Inflammatory macrophage treated with lipopolysaccharide for 1 hour (primary cell): ENCODE data around the gene BPIFB6.

Experiments
- DNase-seq, 2 donors: peaks; one replicate each; pipeline ENCODE4 v3.0.0-alpha.2; 2020 to 2022

Gene BPIFB6

GRCh38 chr20:33031531-33031930 is at the start of gene BPIFB6:
Gene BPIFB6, plus strand, starts transcription at chr20:33031648. Its CDS starts 0 bp downstream, at chr20:33031648.
- DNase-seq = no peak

- no peak for DNase-seq
Measured at GRCh38 chr20:32982617-32983458, 48.6 kb upstream of the BPIFB6 start.

- DNase-seq = no peak
Measured at GRCh38 chr20:32983459-32984112, 47.9 kb upstream of the BPIFB6 start.

GRCh38 chr20:32984196-32984595 is 47.3 kb upstream of the BPIFB6 start:
- no peak for DNase-seq

- DNase-seq = no peak
Measured at GRCh38 chr20:32984631-32985354, 46.7 kb upstream of the BPIFB6 start.

GRCh38 chr20:32985596-32985995 is 45.9 kb upstream of the BPIFB6 start:
- no peak for DNase-seq

GRCh38 chr20:32986331-32986966 is 45.0 kb upstream of the BPIFB6 start:
- DNase-seq = no peak

- no peak for DNase-seq
Measured at GRCh38 chr20:32987044-32987825, 44.2 kb upstream of the BPIFB6 start.

GRCh38 chr20:32988008-32988407 is 43.4 kb upstream of the BPIFB6 start:
- DNase-seq = peak; percentile 54 to 68

- DNase-seq = no peak
Measured at GRCh38 chr20:32989507-32990283, 41.8 kb upstream of the BPIFB6 start.

GRCh38 chr20:32990426-32990825 is 41.0 kb upstream of the BPIFB6 start:
- no peak for DNase-seq

GRCh38 chr20:32991383-32991782 is 40.1 kb upstream of the BPIFB6 start:
- no peak for DNase-seq

GRCh38 chr20:32991792-32992641 is 39.4 kb upstream of the BPIFB6 start:
- no peak for DNase-seq

- DNase-seq = no peak
Measured at GRCh38 chr20:32993496-32994050, 37.9 kb upstream of the BPIFB6 start.

GRCh38 chr20:32995802-32996201 is 35.6 kb upstream of the BPIFB6 start:
- peak in 1 of 2 donors; percentile 17 for DNase-seq

GRCh38 chr20:32997431-32997830 is 34.0 kb upstream of the BPIFB6 start:
- DNase-seq = no peak

GRCh38 chr20:32999603-33000250 is 31.7 kb upstream of the BPIFB6 start:
- peak; percentile 20 to 51 for DNase-seq

GRCh38 chr20:33000802-33001466 is 30.5 kb upstream of the BPIFB6 start:
- no peak for DNase-seq
